Inflammatory macrophage (primary cell): ENCODE results near the gene CUL5.
A peak's percentile ranks its signal among the peaks of the same experiment; 100 is the strongest.

Source experiments
- DNase-seq, 2 donors: peaks; one replicate each; pipeline ENCODE4 v3.0.0-alpha.2; 2020 to 2022
- total RNA-seq, 18 experiments: gene quantifications; one replicate each; lab custom pipeline; 2026; ENCODE audit warnings: mixed read lengths in 6 of 18, inconsistent platforms in 2 of 18; lab: John Stamatoyannopoulos, UW

Gene CUL5
- 43.2 to 111 (median 79.1) reads per million in 18 experiments for total RNA-seq

DNA sequence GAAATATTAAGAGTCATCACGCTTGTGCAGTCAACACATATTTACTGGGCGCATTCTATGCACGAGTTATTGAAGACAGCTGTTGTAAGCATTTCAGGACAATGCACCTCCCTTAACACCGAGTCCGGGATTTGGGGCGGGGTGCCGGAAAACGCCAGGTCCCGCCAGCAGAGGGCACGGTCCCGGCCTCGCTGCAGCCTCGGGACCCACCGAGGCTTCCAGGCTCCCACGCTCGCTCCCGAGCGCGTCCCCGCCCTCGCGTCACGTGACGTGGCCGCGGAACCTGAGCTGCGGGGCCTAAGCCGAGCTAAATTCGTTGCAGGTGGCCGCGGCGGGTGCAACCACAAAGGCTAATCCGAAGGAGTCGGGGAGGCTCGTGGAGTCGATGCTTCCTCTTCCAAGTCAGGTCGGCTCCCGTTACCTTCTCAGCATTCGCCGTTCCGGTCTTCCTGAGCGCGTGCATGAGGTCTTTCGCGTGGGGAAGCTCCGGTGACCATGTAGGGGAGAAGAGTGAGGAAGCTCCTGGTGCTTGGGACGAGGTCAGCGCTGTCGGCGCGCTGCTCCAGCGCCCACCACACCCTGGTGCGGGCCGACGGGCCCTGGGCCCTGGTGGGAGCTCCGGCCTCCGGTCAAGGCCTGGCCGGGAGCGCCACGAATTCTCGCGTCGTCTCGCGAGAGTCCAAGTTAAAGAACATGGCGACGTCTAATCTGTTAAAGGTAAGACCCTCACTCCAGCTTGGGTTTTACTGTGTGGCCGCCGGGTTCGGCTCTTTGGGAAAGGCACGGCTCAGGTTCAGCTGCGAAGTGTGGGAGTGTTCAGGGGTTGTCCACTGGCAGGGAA lies at the start of gene CUL5:
Gene CUL5, plus strand, starts transcription at position 243 of the 841 bp plus-strand sequence. Its CDS starts 451 bp downstream, at position 694.
- DNase-seq, result peak; percentile 92 to 94

DNA sequence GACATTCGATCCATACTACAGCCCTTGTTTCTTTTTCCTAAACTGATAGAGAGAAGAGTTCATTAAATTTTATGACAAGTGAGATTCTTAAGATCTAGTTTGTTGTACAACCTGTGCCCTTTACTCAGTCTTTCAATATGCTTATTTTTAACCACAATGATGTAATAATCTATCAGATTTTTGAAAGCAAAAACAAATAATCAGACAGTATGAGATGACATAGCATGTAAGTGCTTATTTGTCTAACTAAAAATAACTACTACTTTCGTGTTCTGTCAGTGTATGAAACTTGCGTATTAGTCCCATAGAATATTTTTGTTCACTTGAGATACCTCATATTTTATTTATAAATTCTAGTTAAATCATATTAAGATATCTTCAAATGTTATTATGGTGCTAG lies 47.2 kb upstream of the CUL5 start:
- no peak for DNase-seq

DNA sequence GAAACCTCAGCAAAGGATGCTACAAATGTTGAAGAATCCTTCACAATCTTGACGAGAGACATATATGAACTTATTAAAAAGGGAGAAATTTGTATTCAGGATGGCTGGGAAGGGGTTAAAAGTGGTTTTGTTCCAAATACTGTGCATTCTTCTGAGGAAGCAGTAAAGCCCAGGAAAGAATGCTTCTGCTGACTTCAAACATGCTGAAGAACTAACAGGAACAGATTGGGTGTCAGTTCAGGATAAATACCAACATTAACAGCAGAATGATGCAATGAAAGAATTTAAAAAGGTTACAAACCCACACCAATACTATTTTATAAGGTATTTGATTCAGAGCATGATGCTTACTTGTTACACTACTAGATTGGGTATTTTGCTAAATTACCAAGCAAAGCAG lies 46.5 kb upstream of the CUL5 start:
- no peak for DNase-seq

DNA sequence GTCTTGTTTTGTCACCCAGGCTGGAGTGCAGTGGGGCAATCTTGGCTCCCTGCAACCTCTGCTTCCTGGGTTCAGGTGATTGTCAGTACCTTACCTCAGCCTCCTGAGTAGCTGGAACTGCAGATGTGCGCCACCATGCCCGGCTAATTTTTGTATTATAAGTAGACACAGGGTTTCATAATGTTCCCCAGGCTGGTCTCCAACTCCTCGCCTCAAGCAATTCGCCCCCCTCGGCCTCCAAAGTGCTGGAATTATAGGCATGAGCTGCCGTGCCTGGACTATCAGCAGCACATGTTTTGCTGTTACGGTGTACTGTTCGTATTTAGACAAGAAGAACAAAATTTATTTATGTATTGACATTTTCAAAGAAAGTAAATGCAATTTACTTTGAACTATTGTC lies 45.6 kb upstream of the CUL5 start:
- no peak for DNase-seq

DNA sequence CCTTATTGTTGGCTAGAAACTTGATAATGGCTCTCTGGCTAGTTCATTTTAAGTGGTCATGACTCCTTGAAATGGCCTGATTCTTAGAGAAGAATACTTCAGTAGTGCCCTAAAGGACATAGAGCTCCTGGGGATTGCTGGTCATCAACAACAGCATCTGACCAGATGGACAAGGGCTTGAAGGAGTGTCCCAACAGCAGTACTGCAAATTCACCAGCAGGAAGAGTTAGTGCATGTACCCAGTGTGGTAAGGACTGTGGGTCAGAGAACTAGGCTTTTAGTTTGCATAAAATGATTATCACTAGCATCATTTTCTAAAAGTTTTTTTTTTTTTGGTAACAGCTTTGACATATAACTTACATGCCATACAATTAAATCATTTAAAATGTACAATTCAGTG lies 39.5 kb upstream of the CUL5 start:
- no peak for DNase-seq

DNA sequence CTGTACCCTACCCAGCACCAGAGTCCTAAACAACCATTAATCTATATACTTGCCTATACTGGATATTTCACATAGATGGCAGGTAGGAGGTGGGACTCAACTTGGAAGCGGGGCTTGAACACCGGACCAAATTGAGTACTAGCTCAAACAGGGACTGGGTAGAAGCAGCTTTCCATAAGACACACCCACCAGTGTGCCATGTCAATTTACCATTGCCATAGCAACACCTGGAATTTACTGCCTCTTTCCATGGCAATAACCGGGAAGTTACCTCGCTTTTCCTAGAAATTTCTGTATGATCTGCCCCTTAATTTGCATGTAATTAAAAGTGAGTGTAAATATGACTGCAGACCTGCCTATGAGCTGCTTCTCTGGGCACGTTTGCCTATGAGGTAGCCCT lies 38.6 kb upstream of the CUL5 start:
- DNase-seq, result no peak

DNA sequence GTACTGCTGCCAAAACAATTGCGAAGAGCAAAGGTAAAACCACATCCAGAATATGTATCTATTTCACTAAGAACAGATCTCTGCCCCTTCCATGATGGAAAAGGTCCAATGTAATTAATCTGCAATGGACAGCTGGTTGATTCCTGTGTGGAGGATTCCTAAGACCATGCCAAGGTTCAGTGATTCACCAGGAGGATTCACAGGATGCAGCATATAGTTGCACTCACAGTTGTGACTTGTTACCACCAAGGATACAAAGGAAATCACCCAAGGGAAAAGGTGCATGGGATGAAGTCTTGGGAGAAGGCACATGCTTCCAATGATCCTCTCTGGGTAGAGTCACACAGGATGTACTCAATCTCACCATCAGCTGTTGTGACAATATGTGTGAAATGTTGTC lies 35.1 kb upstream of the CUL5 start:
- DNase-seq, result no peak

DNA sequence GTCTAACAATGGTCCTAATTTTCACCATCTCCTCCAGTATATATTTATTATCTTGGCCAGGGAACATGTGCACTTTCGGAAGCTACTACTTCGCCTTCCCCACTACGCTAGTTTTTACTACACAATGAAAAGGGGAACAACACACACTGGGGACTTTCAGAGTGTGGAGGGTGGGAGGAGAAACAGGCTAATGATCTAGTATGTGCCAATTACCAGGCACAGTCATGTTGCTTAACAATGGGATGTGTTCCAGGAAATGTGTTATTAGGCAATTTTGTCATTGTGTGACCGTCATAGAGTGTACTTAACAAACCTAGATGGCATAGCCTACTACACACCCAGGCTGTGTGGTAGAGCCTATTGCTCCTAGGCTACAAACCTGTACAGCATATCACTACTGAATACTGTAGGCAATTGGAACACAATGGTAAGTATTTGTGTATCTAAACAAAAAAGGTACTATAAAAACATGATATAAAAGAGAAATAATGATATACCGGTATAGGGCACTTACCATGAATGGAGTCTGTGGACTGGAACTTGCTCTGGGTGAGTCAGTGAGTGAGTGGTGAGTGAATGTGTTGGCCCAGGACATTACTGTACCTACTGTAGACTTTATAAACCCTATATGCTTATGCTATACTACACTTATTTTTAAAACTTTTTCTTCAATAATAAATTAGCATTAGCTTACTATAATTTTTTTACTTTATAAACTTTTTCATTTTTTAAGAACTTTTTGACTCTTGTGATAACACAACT lies 20.1 kb upstream of the CUL5 start:
- peak; percentile 94 to 99 for DNase-seq

DNA sequence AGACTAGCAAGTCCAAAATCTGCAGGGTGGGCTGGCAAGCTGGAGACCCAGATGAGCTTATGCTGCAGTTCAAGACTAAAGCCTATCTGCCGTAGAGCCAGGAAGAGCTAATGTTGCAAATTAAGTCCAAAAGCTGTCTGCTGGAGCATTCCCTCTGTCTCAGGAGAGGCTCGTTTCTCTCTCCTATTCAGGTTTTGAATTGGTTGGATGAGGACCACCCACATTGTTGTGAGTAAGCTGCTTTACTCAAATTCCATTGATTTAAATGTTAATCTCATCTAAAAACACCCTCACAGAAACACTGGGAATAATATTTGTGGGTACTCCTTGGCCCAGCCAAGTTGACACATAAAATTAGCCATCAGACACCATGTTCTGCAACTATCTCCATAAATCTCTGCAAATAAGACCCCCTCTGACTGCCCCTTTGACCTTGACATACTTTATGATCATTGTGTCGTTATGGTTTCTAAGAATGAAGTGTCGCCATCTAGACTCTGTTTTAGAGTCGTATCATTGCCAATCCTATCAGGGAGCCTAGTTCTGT lies 16.8 kb upstream of the CUL5 start:
- DNase-seq, result no peak

DNA sequence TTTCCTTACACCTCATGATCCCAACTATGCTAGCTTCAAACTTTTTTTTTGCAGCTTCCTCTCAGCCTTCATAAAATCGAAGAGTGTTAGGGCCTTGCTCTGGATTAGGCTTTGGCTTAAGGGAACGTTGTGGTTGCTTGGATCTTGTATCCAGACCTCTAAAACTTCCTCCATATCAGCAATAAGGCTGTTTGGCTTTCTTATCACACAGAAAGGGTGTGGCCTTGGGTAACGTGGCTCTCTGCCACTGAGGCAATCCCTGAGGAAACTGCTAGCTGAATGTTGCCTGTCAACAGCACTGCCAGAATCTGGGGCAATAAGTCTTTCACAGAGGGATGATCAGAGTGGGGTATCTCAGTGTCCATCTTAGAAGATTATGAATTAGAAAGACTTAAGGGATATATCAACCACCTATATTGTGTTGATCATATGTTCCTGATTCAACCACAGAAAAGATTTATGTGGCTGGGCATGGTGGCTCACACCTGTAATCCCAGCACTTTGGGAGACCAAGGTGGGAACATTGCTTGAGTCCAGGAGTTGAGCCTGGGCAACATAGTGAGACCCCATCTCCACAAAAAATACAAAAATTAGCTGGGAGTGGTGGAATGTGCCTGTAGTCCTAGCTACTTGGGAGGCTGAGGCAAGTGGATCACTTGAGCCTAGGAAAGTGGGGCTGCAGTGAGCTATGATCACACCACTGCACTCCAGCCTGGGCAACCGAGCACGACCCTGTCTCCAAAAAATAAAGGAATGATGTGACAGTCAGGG lies 12.5 kb upstream of the CUL5 start:
- DNase-seq, result no peak

DNA sequence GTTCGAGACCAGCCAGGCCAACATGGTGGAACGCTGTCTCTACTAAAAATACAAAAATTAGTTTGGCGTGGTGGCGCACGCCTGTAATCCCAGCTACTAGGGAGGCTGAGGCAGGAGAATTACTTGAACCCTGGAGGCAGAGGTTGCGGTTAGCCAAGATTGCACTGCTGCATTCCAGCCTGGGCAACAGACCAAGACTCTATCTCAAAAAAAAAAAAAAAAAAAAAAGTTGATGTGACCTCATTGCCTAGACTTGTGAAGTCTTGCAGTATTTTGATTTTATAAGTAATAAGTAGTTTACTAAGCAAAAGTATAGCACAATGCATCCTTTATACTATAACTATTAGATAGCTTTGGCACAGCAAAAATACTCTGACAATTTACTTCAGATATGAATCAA lies 9.9 kb upstream of the CUL5 start:
- DNase-seq, result no peak

DNA sequence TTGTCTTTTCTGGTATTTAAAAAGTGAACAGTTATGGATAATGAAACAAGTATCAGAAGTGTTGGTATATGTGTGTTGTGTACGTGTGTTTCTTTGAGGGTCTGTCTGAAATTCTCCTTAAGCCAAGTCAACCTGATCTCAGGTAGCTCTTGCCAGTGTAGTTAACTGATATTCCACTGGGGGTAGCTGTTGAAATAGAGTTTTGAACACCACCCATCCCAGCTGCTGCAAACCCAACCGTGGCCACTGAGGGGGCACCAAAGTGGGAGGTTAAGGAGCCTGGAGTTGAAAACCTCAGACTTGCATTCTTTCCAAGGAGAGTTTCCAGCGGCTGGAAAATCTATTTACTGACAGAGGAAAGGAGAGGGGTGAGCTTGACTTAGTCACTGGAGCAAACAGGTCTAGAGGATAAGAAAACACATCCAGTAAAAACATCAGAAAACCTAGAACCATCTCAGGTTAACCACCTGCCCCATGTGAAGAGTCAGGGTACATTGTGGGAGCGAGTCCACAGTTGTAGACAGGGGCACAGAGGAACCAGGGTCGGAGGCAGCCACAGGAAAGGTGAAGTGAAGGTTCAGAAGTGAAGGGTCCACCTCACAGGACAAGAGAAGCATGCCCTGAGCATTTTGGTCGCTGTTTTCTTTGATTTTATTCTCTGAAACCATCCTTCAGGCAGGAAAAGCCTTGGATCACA lies 8.8 kb upstream of the CUL5 start:
- peak in 1 of 2 donors; percentile 16 for DNase-seq

DNA sequence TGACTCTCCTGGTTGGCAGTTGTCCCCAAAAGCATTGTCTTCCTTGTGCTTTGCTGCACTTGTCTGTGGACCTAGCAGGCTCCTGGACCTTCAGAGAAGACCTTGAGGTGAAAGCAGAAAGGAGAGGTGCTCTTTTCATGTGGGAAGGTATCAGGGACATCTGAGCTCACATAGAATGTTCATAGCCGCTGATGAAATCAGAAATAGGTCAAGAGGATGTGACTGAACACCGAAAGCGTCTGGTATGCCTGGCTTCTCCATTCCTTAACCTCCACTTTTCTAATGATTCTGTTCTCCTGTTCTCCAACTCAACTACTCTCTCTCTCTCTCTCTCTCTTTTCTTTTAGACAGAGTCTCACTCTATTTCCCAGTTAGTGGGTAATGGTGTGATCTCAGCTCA lies 6.2 kb upstream of the CUL5 start:
- DNase-seq, result no peak

DNA sequence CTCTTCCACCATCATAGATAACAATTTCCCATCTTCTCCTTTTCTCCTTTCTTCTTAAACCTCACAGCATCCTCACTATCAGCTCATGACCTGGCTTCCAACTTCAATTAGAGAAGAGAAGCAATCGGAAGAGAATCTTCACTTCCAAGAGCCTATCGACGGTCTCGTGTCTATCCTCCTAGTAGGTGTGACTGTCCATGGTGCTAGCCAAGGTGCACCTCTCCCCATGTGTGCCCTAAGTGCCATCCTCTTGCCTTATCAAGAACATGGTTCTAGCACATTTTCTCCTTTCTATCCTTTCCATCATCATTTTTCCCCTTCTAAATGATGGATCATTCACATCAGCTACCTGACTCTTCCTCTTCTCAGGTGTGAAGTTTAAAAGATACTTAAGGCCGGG lies 5.1 kb upstream of the CUL5 start:
- no peak for DNase-seq

DNA sequence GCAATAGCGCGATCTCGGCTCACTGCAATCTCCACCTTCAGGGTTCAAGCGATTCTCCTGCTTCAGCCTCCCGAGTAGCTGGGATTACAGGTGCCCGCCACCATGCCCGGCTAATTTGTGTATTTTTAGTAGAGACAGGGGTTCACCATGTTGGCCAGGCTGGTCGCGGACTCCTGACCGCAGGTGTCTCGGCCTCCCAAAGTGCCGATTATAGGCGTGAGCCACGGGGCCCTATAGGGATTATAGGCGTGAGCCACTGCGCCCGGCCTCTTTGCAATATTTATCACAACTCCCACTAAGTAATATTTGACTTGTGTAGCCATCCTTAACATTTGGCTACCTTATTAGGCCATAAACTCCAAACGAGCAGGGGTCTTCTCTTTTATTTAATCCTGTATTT lies 879 bp upstream of the CUL5 start:
- DNase-seq, result no peak

DNA sequence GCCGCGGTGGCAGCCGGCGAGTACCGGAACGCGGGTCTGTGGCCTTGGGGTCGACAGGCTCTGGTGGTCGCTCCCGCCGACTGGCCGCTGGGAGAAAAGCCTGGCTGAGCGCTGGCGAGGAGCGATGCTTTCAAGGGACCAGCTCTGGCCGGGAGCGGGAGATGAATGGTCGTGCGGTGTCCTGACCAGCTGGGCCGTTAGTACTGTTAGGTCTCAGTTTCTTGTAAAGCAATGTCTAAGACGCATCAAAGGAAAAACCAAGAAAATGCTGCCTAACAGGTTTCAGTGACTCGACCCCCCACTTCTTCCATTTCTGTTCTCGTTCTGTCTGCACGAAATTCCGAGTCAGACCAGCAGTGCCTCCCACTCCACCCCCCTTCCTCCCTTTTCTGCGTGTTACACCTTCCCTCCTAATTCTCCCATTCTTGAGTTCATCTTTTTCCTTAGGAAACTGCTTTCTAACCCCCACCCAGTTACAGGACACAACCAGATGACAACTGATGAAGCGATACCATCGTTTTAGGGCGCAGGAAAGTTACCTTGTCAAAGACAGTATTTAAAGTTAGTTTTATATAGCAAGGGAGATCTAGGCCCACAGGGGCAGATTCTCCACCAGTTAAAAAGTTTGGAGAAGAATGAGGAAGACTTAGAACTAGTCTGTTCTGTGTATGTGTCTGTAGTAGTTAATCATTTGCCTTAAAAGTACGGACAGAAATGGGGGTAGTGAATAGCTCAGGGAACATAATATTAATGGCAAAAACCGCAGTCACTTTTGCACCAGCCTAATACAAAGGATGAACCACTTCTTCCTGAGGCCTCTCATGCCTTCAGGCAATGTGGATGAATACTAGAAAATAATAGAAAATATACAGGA lies 1.0 kb downstream of the CUL5 start:
- peak; percentile 21 to 22 for DNase-seq

DNA sequence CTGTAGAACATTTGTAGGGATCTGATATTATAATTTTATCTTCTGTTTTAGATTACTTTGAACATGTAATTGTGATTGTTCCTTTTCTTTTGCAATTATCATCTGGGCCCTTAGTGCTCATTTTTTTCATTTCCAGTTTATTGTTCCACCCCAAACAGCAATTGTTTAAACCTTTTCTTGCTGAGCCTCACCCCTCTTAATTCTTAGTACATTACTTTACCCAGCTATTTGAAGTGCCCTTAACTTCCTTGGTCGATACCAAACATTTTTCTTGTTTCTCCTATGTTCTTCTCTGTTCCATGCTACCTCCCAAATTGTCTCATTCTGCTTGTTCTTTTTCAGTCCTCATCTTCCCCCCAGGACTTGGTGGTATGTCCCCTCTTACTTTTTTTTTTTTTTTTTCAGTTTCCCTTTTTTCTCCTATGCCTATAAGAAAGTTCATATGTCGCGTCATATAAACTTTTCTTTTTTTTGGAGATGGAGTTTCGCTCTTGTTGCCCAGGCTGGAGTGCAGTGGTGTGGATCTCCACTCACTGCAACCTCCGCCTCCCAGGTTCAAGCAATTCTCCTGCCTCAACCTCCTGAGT lies 3.5 kb downstream of the CUL5 start:
- DNase-seq, result no peak

DNA sequence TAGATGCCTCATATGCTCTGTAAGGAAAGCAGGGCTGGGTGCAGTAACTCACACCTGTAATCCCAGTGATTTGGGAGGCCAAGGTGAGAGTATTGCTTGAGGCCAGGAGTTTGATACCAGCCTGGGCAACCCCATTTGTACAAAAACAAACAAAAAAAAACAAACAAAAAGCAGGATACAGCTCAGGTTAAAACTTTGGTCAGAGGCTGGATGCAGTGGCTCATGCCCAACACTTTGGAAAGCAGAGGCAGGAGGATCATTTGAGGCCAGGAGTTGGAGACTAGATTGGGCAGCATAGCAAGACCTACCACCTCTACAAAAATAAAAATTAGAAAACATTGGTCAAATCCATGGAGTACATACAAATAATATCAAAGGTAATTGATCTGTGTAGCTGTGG lies 7.9 kb downstream of the CUL5 start:
- DNase-seq, result no peak

DNA sequence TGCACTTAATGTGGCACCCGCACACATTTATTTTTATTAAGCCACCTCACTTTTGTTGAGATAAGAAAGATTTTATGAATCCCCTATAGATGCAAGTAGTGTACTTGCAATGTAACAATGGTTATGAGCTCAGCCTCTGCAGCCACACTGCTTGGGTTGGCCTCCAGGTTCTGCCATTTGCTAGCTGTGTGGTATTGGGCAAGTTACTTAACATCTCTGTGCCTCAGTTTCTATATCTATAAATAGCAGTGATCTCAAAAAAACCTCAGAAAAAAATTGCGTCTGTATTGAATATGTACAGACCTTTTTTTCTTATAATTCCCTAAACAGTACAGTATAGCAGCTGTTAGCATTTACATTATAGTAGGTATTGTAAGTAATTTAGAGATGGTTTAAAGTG lies 10.0 kb downstream of the CUL5 start:
- no peak for DNase-seq

DNA sequence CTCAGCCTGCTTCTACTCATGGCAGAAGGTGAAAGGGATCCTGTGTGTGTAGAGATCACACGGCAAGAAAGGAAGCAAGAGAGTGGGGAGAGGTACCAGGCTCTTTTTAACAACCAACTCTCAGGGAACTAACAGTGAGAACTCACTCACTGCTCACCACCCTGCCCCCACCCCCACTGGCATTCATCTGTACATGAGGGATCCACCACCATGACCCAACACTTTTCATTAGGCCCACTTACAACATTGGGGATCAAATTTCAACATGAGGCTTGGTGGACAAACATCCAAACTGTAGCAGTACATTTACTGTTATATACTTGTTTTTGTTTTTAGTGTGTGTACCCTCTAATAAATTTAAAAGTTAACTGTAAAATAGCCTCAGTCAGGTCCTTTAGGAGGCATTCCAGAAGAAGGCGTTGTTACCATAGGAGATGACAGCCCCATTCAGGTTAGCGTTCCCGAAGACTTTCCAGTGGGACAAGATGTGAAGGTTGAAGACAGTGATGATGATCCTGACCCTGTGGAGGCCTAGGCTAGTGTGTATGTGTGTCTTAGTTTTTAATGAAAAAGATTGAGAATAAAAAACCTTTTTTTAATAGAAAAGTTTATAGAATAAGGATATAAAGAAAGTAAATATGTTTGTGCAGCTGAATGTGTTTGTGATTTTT lies 11.3 kb downstream of the CUL5 start:
- DNase-seq, result no peak
